CD4-positive, alpha-beta T cell treated with Interleukin-12 subunit alpha and Interleukin-12 subunit beta, for 1 hour (primary cell): ENCODE data around the gene PHACTR2.
"Not testable (repeated sequence)": the region's sequence is repeated elsewhere in the genome, so short reads cannot be mapped to it uniquely, and the experiment has no call there.

Experiments
- DNase-seq: peaks from one replicate; pipeline ENCODE4 v3.0.0-alpha.2; 2020

The PHACTR2 gene

DNA sequence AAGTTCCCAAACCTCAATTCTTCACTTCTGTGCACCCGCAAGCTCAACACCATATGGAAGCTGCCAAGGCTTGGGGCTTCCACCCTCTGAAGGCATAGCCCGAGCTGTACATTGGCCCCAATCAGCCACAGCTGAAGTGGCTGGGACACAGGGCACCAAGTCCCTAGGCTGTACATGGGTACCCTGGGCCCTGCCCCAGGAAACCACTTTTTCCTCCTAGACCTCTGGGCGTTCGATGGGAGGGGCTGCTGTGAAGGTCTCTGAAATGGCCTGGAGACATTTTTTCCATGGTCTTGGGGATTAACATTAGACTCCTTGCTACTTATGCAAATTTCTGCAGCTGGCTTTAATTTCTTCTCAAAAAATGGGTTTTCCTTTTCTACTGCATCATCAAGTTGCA lies 195.8 kb downstream of the PHACTR2 start:
- not testable (repeated sequence) for DNase-seq

DNA sequence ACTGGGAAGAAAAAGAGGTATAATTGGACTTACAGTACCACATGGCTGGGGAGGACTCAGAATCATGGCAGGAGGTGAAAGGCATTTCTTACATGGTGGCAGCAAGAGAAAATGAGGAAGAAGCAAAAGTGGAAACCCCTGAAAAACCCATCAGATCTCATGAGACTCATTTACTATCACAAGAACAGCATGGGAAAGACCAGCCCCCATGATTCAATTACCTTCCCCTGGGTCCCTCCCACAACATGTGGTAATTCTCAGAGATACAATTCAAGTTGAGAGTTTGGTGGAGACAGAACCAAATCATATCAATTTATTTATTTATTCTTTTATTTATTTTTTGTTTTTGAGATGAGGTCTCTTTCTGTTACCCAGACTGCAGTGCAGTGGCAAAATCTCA lies 196.7 kb downstream of the PHACTR2 start:
- not testable (repeated sequence) for DNase-seq

DNA sequence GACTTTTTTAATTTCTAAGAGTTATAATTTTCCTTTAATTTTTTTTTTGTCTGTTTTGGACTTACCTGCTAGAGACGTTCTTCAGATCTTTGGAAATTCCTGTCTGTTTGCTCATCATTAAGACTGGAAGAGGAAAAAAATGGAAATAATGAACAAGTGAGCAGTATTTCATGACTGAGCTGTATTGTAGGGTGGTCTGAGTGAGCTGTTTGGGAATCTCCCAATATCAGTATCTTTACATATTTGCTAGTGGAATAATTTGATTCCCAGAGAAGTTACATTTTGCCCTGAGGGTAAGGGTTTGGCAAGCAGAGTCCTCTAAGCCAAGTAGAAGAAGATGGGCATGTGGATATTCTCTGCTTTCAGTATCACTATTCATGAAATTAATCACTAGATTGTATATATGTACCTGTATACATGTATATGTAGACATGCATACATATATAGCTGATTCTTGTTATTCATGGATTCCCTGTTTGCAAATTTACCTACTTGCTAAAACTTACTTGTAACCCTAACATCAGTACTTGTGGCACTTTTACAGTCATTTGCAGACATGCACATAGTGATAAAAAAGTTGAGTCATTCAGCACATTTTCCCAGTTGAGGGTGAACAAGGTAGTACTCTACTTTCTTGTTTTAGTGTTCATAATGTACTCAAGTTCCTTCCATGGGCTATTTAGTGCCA lies 200.0 kb downstream of the PHACTR2 start:
- DNase-seq: no peak

DNA sequence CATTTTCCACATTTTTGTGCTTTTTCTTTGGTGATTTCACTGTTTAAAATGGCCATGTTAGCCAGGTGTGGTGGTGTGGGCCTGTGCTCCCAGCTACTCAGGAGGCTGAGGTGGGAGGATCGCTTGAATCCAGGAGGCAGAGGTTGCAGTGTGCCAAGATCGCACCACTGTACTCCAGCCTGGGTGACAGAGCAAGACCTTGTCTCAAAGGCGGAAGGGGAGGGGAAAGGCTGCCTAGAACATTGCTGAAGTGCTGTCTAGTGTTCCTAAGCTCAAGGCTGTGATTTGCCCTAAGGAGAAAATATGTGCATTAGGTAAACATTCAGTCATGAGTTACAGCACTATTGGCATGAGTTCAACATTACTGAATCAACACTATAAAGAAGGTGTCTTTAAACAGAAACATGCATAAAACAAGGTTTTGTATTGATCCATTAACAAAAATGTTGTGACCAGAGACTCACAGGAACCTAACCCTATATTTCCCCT lies 200.6 kb downstream of the PHACTR2 start:
- DNase-seq: no peak

DNA sequence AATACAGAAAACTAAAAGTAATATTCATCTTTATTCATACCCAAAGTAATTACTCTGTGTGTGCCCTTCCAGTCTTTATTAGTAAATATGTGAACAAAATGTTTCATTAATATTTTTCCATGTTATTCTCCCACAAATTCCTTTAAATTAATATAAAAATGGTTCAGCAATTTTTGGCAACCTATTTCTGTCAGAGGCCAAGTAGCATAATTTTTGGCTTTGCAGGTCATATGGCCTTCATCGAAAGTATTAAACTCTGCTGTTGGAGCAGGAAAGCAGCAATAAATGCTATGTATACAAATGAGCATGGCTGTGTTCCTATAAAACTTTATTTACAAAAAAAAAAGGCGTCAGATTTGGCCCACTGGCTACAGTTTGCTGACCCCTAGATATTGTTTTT lies 202.6 kb downstream of the PHACTR2 start:
- DNase-seq: no peak
